GM18868 (cell line): Measurements from ENCODE around the gene CMIP.
"Not testable (repeated sequence)": the region's sequence is repeated elsewhere in the genome, so short reads cannot be mapped to it uniquely, and the experiment has no call there.

ENCODE experiments used
- ATAC-seq: cut with Tn5 transposase; IDR thresholded peaks from one replicate; pipeline ENCODE4 v1.9.1; 2021; ENCODE audit warnings: mild to moderate bottlenecking, moderate library complexity; ENCODE audit not compliant: unreplicated experiment

The CMIP gene

DNA sequence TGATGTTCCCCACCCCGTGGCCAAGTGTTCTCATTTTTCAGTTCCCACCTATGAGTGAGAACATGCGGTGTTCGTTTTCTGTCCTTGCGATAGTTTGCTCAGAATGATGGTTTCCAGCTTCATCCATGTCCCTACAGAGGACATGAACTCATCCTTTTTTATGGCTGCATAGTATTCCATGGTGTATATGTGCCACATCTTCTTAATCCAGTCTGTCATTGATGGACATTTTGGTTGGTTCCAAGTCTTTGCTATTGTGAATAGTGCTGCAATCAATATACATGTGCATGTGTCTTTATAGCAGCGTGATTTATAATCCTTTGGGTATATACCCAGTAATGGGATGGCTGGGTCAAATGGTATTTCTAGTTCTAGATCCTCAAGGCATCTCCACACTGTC, 244.2 kb downstream of the CMIP start:
- not testable (repeated sequence) for ATAC-seq

DNA sequence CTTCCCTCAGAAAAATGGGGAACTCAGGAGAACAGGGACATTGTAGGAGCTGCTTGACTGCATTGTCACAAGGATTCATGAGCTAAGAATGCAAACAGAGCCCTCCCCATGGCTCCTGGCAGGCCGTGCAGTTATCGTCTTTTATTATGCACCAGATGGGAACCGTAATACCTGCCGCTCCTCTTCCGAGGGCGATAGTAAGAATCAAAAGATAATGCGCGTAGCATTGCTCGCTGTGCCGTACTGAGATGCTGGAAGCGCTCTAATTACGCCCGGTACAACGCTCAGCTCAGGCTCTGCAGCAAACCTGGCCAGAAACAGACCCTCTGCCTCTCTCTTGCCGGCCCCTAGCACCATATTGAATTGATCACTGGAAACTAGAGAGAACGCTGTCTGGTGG, 247.4 kb downstream of the CMIP start:
- no peak for ATAC-seq

DNA sequence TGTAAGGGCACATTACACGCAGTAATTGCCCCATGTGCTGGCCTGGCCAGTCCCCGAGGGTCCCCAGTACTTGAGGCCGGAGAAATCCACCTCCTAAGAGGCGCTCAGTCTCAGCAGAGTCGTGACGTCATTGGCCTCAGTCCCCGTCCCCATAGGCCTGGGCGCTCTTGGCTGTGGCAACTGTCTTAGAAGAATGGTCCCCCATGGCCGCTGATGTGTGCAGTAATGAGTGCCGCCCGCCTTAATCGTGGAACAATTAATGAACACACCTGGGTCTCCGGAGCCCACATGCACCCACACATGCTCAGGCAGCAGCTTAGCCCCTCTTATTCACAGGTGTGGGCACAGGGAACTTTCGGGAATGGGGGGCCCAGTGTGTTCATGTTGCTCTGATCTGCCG, 248.0 kb downstream of the CMIP start:
- no peak for ATAC-seq

DNA sequence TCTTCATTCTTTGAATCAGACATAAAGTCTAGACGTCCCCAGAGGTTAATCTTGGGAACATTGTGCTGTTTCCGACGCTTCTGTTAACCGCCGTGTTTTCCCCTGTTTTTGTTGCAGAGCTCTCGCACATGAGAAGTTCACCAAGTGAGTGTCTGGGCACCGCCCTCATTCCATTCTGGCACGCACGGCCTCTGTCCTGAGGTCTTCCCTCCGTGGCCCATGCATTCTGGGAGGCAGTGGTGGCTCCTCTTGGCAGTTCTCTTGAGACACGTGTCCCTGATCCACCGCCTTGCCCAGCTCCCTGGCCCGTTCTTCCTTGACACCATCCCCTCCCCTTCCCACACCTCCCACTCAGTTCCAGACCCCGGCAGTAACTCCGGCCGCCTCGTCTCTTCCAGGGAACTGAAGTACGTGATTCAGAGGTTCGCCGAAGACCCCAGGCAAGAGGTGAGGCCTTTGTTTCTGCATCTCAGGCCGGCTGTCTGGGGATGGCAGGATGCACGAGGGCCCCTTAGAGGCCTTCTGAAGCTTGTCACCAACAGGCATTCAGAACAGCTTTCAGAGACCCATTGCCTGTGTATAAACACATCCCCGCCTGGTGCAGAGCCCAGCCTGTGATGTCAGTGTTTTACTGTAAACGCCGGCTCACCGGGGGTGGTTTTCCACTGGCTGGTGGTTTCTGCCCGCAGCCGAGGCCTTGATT, 248.6 kb downstream of the CMIP start:
- ATAC-seq, result no peak

DNA sequence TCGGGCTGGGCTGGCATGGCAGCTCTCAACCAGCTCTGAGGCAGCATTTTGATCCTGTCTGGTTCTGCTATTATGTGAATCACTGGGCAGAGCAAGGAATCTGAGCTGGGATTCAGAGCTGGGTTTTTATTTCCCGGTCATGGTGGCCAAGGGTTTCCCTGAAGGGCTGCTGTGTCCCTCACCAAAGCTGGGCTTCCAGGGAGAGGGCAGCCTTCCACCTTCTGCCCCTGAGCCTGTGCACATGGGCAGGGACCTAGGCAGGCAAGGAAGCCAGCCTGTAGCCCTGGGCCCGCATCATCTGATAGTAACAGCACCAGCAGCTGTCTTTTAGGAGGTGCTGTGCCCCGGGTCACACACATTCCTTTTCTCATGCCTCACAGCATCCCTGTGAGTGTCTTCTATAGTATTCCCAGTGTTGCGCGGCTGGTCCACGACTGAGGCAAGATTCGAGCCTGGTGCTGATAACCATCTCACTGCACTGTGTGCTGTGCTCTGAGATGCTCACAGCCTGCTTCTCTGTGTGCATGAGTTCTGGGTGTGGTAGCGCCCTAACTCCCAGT, 249.2 kb downstream of the CMIP start:
- ATAC-seq, result no peak

DNA sequence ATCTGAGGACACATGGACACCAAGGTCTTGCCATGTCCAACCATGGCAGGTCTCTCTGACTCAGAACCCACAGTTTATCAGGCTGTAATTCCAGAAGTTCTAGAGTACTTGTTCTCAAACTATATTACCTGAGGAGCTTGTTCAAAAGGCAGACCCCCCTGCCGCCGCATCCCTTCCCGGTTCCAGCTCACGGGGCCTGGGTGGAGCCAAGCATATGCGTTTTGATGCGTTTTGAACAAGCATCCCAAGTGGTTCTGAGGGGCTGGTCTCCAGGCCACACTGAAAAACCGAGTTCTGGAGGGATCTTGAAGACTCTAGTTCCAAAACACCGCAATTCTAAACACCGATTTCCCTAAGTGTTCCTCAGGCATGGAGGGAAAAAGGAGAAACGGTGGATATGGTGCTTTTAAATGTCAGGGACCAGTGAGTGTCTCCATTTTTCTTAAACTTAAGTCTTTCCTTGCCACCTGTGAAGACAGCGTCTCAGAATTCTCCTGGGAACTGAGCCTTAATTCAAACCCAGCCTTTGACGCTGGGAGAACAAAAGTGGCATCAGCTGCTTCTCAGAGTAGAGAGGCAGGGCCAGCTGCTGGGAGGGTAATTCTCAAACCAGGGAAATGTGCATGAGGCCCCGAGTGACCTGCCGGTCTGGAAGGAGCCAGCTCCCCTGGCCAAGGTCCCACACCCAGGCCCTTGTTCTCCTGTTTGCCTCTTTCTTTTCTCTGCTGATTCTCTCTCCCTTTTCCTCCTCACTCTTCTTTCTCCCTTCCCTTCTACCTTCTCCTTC, 250.1 kb downstream of the CMIP start:
- no peak for ATAC-seq

DNA sequence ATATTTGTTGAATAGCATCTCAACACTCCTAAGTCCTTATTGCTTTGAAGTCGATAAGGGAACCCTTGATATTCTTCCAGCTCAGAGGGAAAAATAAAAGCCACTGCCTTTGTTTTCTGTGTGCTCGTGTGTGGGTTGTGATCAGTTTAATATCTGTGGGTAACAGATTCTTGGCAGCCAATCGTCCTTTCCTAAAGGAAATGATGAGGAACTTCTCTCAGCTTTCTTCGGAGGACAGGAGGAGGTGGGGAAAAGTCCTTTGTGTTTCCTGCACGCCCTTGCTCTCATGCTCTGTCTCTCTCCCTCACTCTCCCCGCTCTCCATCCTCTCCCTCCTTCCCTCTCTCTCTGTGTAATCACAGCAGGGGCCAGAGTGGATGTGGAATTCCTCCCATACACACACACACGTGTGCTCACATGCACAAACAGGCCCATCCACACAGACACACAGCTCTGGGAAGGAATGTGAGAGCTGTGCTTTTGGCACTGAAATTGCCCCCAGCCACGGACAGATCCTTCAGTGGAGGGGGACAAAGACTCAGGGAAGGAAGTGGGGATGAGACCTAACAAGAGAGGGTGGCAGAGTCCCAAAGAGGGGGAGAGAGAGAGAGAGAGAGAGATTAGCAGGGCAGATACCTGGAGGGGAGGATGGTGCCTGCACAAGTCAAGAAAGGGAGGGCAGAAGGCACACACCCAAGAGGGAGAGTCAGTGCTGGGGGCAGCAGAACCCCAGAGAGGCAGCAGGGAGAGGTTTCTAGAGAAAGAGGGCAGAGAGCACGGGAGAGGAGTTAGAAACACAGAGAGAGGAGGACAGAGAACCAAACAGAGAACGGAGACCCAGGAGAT, 250.9 kb downstream of the CMIP start:
- no peak for ATAC-seq

DNA sequence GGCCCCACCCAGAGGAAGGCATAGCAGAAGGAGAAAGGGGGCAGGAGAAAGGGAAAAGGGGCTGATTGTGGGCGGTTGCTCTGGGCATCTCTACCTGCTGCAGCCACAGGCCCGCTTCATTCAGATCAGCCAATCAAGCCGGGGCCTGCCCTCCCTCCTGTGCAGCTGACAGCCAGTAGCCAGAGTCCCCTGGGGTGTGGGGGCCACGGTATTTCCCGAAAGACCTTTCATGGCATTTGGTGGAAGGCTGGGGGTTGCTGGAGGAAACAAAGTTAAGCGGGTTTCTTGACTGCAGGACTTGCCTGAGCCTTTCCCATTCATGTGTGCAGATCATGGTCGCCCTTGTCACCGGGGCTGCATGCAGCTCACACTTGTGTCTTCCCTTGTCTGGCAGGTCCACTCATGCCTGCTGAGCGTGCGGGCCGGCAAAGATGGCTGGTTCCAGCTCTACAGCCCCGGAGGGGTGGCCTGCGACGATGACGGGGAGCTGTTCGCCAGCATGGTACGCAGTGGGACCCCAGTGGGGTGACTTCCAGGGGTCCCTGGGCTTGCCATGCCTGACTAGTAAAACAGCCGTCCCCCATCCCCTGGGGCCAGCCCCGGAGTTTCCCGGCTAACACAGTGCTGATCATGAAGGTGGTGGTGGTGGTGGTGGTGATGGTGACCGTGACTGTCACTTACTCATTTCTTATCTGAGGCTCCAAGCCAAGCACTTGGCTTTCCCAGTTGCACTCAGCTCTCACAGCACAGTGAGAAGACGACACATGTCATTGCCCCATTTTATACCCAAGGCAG, 251.8 kb downstream of the CMIP start:
- ATAC-seq, result no peak

DNA sequence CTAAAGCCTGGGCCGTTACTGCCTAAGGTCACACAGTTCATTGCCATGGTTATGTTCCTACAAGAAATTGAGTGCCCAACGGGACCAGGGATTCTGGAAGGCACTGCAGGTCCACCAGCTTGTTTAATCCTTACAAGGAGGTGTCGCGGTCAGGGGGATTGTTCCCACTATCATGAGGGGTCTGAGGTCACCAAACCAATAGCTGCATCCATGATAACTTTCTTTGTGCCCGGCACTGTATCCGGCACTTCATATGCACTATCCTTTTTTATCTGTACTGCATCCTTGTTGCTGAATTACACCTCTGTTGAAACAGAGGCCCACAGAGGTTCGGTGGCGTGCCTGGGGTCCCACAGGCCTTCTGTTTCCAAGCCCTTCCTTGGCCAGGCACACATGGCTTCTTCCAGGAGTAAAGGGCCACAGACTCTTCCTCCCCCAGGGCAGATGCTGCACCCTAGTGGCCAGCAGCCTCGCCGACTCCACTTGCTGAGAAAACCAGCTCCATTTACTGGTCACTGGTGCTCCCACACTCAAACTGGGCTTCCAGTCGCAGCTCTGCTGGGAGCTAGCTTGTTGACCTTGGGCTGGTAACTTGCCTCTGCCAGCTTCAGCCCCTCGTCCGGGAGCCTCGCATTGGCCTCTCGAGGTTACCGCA, 252.5 kb downstream of the CMIP start:
- no peak for ATAC-seq

DNA sequence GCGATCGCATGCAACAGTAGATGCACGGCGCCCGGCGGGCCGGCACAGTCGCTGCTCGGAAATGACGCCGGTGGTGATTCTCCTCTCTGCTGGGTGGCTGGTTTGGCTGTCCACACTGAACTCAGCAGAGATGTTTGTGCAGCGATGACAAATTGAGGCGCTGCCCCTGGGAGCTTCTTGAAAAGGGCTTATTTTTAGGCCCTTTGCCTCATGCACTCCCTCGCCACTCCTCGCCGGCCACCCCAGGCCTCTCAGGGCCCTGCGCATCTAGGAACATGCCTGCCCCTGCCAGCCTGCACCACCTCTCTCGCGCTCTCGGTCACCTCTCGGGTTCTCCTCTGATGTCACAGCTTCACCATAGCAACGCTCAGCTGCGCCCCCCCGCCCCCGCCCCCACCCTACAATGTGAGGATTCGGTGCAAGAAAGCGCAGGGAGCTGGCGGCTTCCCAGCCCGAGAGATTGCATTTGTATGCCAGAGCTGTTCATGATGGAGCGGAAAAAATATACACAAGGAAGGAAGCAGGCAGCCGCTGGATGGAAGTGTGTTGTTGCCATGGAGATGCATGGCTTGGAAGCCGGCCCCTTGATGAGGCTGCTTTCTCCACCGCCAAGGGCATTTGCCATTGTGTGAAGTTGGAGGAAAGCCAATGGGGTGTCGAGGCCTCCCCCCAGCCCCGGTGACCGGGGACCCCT, 253.2 kb downstream of the CMIP start:
- no peak for ATAC-seq

DNA sequence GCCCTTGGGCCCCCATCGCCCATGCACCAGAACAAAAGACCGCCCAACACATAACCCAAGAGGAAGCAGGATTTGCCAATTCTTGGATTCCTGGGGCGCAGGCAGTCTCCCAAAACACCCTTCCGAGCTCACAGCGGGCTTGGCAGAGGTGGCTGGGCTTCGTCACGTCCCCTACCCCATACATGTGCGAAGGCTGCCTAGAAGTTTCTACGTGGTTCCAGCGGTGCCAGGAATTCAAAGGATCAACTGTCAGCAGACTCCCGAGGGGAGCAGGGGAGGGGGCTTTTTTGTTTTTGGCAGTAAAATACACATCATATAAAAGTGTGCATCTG, 253.7 kb downstream of the CMIP start:
- ATAC-seq, result no peak

DNA sequence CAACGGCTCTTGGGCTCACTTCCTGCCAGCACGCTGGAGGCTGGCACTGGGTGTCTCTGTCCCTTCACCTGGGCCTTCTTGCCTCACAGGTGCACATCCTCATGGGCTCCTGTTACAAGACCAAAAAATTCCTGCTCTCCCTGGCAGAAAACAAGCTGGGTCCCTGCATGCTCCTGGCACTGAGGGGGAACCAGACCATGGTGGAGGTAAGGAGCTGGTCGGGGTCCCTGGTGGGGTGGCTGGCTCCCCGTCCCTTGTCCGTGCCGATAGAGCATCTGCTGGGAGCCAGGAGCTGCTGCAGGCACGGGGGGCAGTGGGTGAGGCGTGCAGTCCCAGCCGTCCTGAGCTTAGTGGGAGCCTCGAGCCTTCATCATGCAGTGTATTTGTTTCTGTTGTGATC, 255.0 kb downstream of the CMIP start:
- ATAC-seq, result no peak

DNA sequence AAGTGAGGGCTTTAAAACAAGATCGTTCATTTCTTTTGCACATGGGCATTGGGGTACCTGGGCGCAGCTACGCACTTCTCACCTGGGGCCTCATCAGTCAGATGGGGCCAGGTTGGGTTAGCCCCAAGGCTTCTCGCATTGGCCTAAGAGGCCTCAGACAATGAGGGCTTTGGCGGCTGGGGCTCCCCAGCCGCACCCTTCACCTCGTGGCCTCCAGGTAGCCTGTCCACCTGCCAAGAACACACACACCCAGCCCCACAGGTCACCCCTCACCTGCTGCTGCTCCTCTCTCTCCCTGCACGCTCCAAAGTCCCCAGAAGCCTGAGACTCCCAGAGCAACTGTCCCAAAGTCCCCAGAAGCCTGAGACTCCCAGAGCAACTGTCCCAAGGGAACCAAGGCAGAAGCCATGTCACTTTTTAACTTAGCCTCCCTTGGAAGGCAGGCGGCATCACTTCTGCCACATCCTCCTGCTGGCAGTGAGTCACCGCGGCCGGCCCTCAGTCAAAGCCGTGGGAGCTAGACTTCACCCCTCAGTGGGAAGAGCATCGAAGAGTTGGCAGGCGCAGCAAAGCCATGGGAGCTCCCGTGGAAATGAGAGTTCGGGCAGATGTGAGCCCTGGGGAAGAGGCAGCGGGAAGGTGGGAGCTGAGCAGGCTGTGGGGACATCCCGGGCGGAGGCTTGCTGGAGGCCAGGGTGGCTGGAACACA, 255.6 kb downstream of the CMIP start:
- no peak for ATAC-seq

DNA sequence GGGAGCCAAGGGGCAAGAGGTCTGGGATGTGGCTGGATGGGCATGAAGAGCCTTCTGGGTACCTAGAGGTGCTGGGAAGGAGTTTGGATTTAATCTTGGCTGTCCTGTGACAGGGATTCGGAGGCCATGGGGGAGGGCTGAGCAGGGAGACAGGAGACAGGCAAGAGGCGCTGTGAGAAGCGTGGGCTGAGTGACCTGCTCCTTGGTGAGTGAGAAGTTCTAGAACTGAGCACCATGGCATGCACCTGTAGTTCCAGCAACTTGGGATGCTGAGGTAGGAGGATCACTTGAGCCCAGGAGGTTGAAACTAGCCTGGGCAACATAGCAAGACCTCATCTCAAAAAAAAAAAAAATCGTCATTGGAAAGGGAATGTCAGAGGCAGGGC, 256.2 kb downstream of the CMIP start:
- ATAC-seq, result no peak

DNA sequence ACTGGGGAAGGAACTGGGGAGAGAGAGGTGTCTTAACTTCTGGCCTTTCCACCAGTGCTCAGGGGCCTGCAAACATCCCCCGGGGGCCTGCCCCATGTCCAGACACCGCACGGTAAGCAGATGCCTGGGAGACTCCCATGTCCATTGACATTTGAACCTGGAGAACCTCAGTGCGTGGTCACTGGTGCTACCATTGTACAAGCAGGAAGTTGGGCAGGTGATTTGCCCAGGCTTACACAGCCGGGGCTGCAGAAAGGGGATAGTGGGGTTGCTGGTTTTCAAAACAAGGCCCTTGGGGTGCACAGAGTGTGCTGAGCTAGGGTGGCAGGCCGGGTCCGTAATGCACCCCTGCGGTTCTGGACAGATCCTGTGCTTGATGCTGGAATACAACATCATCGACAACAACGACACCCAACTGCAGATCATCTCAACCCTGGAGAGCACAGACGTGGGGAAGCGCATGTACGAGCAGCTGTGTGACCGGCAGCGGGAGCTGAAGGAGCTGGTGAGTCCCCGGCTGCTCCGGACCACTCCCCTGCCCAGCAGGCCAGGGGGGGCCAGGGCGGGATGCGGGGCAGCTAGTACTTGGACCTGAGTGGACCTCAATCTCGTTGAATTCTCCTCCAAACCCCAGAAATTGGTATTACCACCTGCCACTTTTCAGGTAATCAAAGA, 256.8 kb downstream of the CMIP start:
- ATAC-seq, result no peak

DNA sequence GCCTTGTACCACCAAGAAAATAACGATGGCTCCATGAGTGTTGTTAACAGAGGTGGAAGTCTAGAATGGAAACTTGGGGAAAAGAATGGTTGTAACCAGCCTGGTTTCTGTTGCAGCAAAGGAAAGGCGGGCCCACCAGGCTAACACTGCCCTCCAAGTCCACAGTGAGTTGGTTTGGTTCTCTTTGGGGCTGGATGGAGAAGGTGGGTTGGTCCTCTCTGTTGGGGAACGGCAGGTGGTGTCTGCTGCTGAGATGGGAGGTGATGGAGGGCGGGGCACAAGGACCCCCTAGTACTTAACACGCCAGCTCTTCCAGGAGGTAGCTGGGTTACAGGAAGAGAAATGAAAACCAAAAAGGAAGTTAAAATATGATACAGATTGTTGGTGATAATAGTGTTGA, 257.9 kb downstream of the CMIP start:
- ATAC-seq, result no peak

DNA sequence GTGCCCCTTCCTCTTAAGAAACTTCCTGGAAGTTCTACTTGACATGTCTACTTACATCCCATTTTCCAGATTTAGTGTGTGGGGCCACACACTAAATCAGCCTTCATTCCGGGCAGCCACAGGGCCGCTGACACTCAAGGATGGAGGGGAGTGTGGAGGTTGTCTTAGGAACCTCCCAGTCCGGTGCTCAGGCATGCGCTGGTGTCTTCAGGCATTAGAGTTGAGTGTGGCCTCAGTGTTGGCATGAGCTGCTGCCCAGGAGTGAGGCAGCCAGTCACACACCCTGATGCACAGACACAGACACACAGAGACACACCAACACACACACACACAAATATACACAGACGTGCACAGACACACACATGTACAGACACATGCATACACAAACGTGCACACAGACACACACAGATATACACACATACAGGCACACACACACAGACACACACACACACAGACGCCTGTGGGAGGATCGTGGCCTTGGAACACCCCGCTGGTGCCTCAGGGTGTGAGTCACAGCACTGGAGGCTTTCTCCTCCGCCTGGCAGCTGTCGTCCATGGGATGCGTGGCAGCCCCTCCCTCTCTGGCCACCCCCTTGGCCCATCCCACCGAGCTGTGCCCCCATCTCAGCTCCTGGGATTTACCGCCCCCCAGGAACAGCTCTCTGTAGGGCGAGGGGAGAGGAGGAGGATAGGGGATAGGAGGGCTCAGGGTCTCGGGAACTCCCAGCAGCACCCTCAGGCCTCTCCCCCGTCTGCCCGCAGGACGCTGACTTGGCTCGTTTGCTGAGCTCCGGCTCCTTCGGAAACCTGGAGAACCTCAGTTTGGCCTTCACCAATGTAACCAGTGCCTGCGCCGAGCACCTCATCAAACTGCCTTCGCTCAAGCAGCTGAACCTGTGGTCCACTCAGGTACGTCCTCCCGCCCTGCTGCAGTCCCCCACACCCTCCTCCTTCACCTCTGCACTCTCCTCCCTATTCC, 258.9 kb downstream of the CMIP start:
- ATAC-seq, result no peak
